Upper lobe of left lung (tissue), 6 donors: ENCODE measurements around the gene EIF2B4. TPM values are rescaled to one million over a fixed set of nuclear protein-coding genes. Genes with fewer than 3 reads are reported as not detected.
A peak's percentile ranks its signal among the peaks of the same experiment; 100 is the strongest.

ENCODE experiments used
- ATAC-seq, 2 donors: fragments of 200-7000 bp; cut with Tn5 transposase; one replicate each; pipeline ENCODE4 v1.9.1; 2022; ENCODE audit warnings: mild to moderate bottlenecking in 2 of 2, moderate library complexity in 2 of 2; ENCODE audit not compliant: low FRiP score in 2 of 2
- DNase-seq, 2 donors: peaks; one replicate each; pipeline ENCODE4 v3.0.0-alpha.2; 2019 to 2020
- H3K27ac ChIP-seq, 4 donors: fragments of 200-600 bp; sonication (generic); one replicate each; pipeline ENCODE4 v1.5.1; 2016 to 2019
- H3K27me3 ChIP-seq, 4 donors: fragments of 200-600 bp; sonication (generic); one replicate each; pipeline ENCODE4 v1.5.1; 2017 to 2019
- H3K36me3 ChIP-seq, 4 donors: fragments of 200-600 bp; sonication (generic); one replicate each; pipeline ENCODE4 v1.5.1; 2016 to 2019
- H3K4me1 ChIP-seq, 4 donors: fragments of 200-600 bp; sonication (generic); one replicate each; pipeline ENCODE4 v1.5.1; 2018 to 2019
- H3K4me3 ChIP-seq, 4 donors: fragments of 200-600 bp; sonication (generic); one replicate each; pipeline ENCODE4 v1.5.1; 2017 to 2019; ENCODE audit warnings: mild to moderate bottlenecking in 2 of 4, moderate library complexity in 1 of 4
- H3K9me3 ChIP-seq, 4 donors: fragments of 200-600 bp; sonication (generic); one replicate each; pipeline ENCODE4 v1.5.1; 2018 to 2019
- EP300 ChIP-seq, 4 donors: sonication (generic); formaldehyde crosslinking; IDR thresholded peaks; one replicate each; pipeline ENCODE4 v1.5.1; 2017; ENCODE audit warnings: antibody characterized with exemption in 4 of 4, control low read depth in 2 of 4
- POLR2A ChIP-seq, 4 donors: fragments of 450-650 bp; IDR thresholded peaks; one replicate each; pipeline ENCODE4 v1.5.1; 2016 to 2017; ENCODE audit warnings: antibody characterized with exemption in 4 of 4, mild to moderate bottlenecking in 2 of 4
- POLR2AphosphoS5 ChIP-seq, 2 donors: sonication (generic); formaldehyde crosslinking; IDR thresholded peaks; one replicate each; pipeline ENCODE4 v1.5.1; 2017; ENCODE audit warnings: antibody characterized with exemption in 2 of 2
- WGBS, 2 donors: methylation state at CpG; one replicate each; pipeline ENCODE4 v1.1.5; 2017 to 2018; 5-methylcytosine and 5-hydroxymethylcytosine counted together
- total RNA-seq, 6 donors: library from RNA; depleted of rRNA in 4 of 6; stranded (reverse); fragments of >200 nt in 4 of 6; gene quantifications; one replicate each; pipeline versions ENCODE4 v1.1.0 to v1.2.1, GENCODE V29; 2016 to 2021
- TF ChIP-seq, protein P1 (sequence below), 6 experiments: fragments of 450-650 bp in 4 of 6; fragments of 200-600 bp in 2 of 6; sonication (generic) in 2 of 6; IDR thresholded peaks; one replicate each; pipeline ENCODE4 v1.5.1; 2016 to 2019; ENCODE audit warnings: antibody characterized with exemption in 6 of 6
- donor health status: DM: no; HTN: no; CAD: no; lungs with moderate emphysema.
- donor health status: DM: no; HTN: yes; CAD: no; lungs with severe emphysema.

The EIF2B4 gene
- total RNA-seq, 6 donors from 2014 or later: 24.8 to 48.2 (median 29.8) TPM

DNA sequence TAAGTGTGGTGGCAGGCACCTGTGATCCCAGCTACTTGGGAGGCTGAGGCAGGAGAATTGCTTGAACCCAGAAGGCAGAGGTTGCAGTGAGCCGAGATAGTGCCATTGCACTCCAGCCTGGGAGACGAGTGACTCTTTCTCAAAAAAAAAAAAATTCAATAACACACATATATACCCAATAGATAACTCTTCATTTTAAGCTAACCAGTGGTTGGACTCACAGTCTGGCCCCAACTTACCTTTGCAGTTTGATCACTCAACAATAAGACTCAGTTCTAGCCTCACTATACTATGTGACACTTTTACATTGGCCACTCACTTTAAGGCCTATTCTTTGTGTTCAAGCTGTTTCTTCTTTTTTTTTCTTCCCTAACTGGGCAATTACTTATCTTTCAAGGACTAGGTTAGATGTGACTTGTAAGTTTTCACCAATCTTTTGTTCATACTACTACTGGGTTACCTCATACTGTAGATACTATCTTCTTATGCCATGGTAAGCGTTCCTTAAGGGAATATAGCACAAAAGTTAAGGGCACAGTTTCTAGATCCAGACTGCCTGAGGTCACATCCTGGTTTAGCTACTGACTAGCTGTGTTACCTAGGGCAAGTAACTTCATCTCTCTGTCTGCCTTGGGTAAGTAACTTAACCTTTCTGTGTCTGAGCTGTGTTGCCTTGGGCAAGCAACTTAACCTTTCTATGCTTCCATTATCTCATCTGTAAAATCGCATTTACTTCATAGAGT is 7.3 kb downstream of the EIF2B4 start:
- no peak overlapping the region for H3K27ac ChIP-seq
- ATAC-seq (no peak), DNase-seq (no peak)
- H3K9me3 ChIP-seq: no peaks in the 10 kb centered on the region
- 95 to 96% methylated on average over 4 of the region's 4 CpGs for WGBS, 2 donors
- peaks cover 5 to 7% (median 6%) of the 10 kb centered on the region in 4 donors for H3K4me1 ChIP-seq
- H3K36me3 ChIP-seq: peaks cover 32 to 51% (median 46%) of the 10 kb centered on the region in 4 donors
- TF ChIP-seq EP300 (IDR thresholded peaks at IDR 0.05): no peak
- TF ChIP-seq, protein P1, sequence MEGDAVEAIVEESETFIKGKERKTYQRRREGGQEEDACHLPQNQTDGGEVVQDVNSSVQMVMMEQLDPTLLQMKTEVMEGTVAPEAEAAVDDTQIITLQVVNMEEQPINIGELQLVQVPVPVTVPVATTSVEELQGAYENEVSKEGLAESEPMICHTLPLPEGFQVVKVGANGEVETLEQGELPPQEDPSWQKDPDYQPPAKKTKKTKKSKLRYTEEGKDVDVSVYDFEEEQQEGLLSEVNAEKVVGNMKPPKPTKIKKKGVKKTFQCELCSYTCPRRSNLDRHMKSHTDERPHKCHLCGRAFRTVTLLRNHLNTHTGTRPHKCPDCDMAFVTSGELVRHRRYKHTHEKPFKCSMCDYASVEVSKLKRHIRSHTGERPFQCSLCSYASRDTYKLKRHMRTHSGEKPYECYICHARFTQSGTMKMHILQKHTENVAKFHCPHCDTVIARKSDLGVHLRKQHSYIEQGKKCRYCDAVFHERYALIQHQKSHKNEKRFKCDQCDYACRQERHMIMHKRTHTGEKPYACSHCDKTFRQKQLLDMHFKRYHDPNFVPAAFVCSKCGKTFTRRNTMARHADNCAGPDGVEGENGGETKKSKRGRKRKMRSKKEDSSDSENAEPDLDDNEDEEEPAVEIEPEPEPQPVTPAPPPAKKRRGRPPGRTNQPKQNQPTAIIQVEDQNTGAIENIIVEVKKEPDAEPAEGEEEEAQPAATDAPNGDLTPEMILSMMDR (IDR thresholded peaks at IDR 0.05): no peak
- TF ChIP-seq POLR2AphosphoS5 (IDR thresholded peaks at IDR 0.05): no peak
- TF ChIP-seq POLR2A (IDR thresholded peaks at IDR 0.05): no peak
- H3K4me3 ChIP-seq: no peak overlapping the region
- no peaks in the 10 kb centered on the region for H3K27me3 ChIP-seq

DNA sequence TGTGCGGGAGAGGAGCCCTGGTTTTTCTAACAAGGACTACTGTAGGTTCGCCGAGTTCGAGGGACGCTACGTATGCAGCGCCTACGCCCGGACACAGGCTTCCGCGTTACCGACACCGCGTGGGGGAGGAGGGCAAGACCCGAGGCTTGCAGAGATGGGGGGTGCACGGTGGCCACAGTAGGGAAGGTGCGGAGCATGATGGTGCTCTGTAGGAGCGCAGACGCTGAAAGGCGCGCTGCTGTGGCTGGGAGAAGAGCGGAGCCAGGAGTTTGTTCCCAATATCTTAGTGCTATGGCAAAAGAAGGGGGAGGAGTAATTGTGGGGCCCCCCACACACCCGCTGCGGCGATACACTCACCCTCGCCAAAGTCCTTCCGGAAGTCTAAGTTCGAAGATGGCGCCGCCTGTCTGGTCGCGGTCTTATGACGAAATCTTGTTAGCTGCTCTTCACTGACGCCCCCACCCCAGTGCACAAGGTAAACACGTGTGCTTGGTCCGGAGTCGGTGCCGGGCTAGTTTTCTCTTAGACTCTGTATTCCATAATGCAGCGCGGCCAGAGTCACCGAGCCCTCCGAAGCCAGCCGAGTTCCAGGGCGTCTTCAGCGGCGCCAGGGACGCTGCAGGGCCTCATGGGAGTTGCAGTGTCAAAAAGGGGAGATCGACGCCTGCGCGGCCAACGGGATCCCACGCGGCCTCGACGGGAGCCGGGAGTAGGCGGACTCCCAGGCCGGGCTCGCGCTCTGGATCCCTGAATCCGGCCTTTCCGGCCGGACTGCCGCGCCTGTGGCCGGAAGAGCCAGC is 13.6 kb downstream of the EIF2B4 start, which contains the start of gene GTF3C2:
Gene GTF3C2, minus strand, starts transcription at position 383 of the 800 bp plus-strand sequence. CDS start 13,210 bp downstream, outside the sequence.
- peak within 1 kb of the TSS; percentile 89 to 94 (median 92) for H3K27ac ChIP-seq
- TF ChIP-seq POLR2A (IDR thresholded peaks at IDR 0.05) (peak in 2 of 4 donors; percentile 44 to 72), EP300 (IDR thresholded peaks at IDR 0.05) (no peak), POLR2AphosphoS5 (IDR thresholded peaks at IDR 0.05) (peak; percentile 52 to 81)
- TF ChIP-seq, protein P1 (IDR thresholded peaks at IDR 0.05): peak in 4 of 6 experiments; percentile 30 to 55 (median 34)
- WGBS, 2 donors: 0 to 2% methylated on average over 13 to 59 of the region's 67 CpGs
- peaks cover 32 to 45% (median 35%) of the 10 kb centered on the region in 4 donors for H3K4me1 ChIP-seq
- no peaks in the 10 kb centered on the region for H3K9me3 ChIP-seq
- ATAC-seq (peak; percentile 97 to 99), DNase-seq (peak; percentile 93 to 97)
- peak within 1 kb of the TSS; percentile 72 to 97 (median 94) for H3K4me3 ChIP-seq
- H3K36me3 ChIP-seq: no peaks in the 10 kb centered on the region
- no peaks in the 10 kb centered on the region for H3K27me3 ChIP-seq

DNA sequence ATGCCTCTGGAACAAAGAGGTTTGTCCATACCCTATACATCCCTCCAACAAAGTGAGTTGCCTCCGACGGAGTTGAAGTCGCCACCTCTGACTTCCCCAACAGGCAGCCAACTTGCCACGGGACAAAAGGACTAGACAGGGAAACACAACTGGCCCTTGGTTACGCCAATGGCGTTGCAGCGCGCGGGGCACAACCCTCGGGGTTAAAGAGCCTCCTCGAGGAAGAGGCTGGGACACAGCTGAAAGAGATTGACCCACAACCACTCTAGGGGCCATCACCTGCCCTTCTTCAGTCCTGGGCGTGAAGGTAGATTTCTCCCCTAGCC is 14.1 kb downstream of the EIF2B4 start:
- 0 to 1% methylated on average over 11 to 12 of the region's 12 CpGs for WGBS, 2 donors
- Histone ChIP-seq H3K27ac (peak overlapping the region; percentile 89 to 94 (median 92)), H3K4me3 (peak overlapping the region; percentile 72 to 97 (median 94)), H3K36me3 (no peaks in the 10 kb centered on the region), H3K27me3 (no peaks in the 10 kb centered on the region), H3K9me3 (no peaks in the 10 kb centered on the region), H3K4me1 (peaks cover 32 to 45% (median 35%) of the 10 kb centered on the region in 4 donors)
- TF ChIP-seq POLR2AphosphoS5 (IDR thresholded peaks at IDR 0.05) (no peak), EP300 (IDR thresholded peaks at IDR 0.05) (no peak), POLR2A (IDR thresholded peaks at IDR 0.05) (no peak)
- TF ChIP-seq, protein P1 (IDR thresholded peaks at IDR 0.05): no peak
- ATAC-seq: peak; percentile 56 to 57
- DNase-seq: peak; percentile 76 to 84

DNA sequence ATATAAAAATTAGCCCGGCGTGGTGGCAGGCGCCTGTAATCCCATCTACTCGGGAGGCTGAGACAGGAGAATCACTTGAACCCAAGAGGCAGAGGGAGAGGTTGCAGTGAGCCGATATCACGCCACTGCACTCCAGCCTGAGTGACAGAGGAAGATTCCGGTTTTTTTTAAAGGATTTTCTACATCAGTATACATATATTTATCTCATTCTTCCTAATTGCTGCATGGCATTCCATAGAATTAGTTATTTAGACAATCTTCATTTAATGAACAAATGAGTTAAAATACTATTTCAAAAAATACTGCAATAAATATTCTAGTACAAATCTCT is 15.6 kb downstream of the EIF2B4 start:
- 94 to 95% methylated on average over 7 of the region's 7 CpGs for WGBS, 2 donors
- Histone ChIP-seq H3K9me3 (no peaks in the 10 kb centered on the region), H3K4me1 (peaks cover 32 to 45% (median 35%) of the 10 kb centered on the region in 4 donors), H3K27ac (no peak overlapping the region), H3K4me3 (no peak overlapping the region), H3K36me3 (peaks cover 0 to 7% (median 0%) of the 10 kb centered on the region in 4 donors), H3K27me3 (no peaks in the 10 kb centered on the region)
- no peak for DNase-seq
- TF ChIP-seq POLR2AphosphoS5 (IDR thresholded peaks at IDR 0.05) (no peak), POLR2A (IDR thresholded peaks at IDR 0.05) (no peak), EP300 (IDR thresholded peaks at IDR 0.05) (no peak)
- TF ChIP-seq, protein P1 (IDR thresholded peaks at IDR 0.05): no peak
- no peak for ATAC-seq
